GM23248 (cell line): Measurements from ENCODE around the gene FAM228B. TPM values are rescaled to one million over a fixed set of nuclear protein-coding genes. Genes with fewer than 3 reads are reported as not detected.

Experiments used
- DNase-seq: peaks from one replicate; pipeline ENCODE4 v3.0.0-alpha.2; 2015
- H2AFZ ChIP-seq: fragments of 200-600 bp; sonication (generic); 2 replicates; pipeline ENCODE4 v1.6.1; 2016; ENCODE audit warnings: antibody characterized with exemption
- H3F3A ChIP-seq: fragments of 200-600 bp; sonication (generic); 2 replicates; pipeline ENCODE4 v1.6.1; 2016; ENCODE audit warnings: mild to moderate bottlenecking, antibody characterized with exemption, mixed run types; ENCODE audit not compliant: insufficient read depth
- H3K27ac ChIP-seq: fragments of 200-600 bp; sonication (generic); 2 replicates; pipeline ENCODE4 v1.5.1; 2016; ENCODE audit warnings: mild to moderate bottlenecking
- H3K27me3 ChIP-seq: fragments of 200-600 bp; sonication (generic); replicated peaks from 2 replicates; pipeline ENCODE4 v1.6.1; 2016; ENCODE audit warnings: mild to moderate bottlenecking; ENCODE audit not compliant: insufficient read depth
- H3K36me3 ChIP-seq: fragments of 200-600 bp; sonication (generic); 2 replicates; pipeline ENCODE4 v1.6.1; 2016; ENCODE audit warnings: low read depth, mild to moderate bottlenecking
- H3K4me1 ChIP-seq: fragments of 200-600 bp; sonication (generic); 2 replicates; pipeline ENCODE4 v1.6.1; 2016; ENCODE audit warnings: mild to moderate bottlenecking; ENCODE audit not compliant: insufficient read depth
- H3K4me2 ChIP-seq: fragments of 200-600 bp; sonication (generic); one replicate; pipeline ENCODE4 v1.6.1; 2016; ENCODE audit warnings: mild to moderate bottlenecking; ENCODE audit not compliant: unreplicated experiment
- H3K4me3 ChIP-seq: fragments of 200-600 bp; sonication (generic); 2 replicates; pipeline ENCODE4 v1.5.1; 2016; ENCODE audit warnings: mild to moderate bottlenecking
- H3K79me2 ChIP-seq: fragments of 200-600 bp; sonication (generic); 2 replicates; pipeline ENCODE4 v1.6.1; 2016; ENCODE audit warnings: mild to moderate bottlenecking; ENCODE audit not compliant: insufficient read depth
- H3K9ac ChIP-seq: fragments of 200-600 bp; sonication (generic); 2 replicates; pipeline ENCODE4 v1.6.1; 2016; ENCODE audit warnings: mild to moderate bottlenecking
- H3K9me2 ChIP-seq: fragments of 200-600 bp; sonication (generic); 2 replicates; pipeline ENCODE4 v1.6.1; 2016; ENCODE audit warnings: mixed run types, mild to moderate bottlenecking, moderate library complexity; ENCODE audit not compliant: insufficient read depth
- H3K9me3 ChIP-seq: fragments of 200-600 bp; sonication (generic); one replicate; pipeline ENCODE4 v1.6.1; 2017; ENCODE audit warnings: low read depth
- H4K20me1 ChIP-seq: fragments of 200-600 bp; sonication (generic); 2 replicates; pipeline ENCODE4 v1.6.0; 2016; ENCODE audit not compliant: insufficient read depth
- EZH2 ChIP-seq: fragments of 200-600 bp; sonication (generic); IDR thresholded peaks from 2 replicates; pipeline ENCODE4 v1.6.1; 2018; ENCODE audit warnings: antibody characterized with exemption, mild to moderate bottlenecking; ENCODE audit not compliant: insufficient read depth, poor library complexity, severe bottlenecking
- EZH2phosphoT487 ChIP-seq: fragments of 200-600 bp; sonication (generic); IDR thresholded peaks from 2 replicates; pipeline ENCODE4 v1.6.1; 2018; ENCODE audit warnings: antibody characterized with exemption, moderate library complexity, mild to moderate bottlenecking, low read depth; ENCODE audit not compliant: insufficient read depth
- WGBS, 2 experiments: methylation state at CpG; one replicate each; pipeline ENCODE4 v1.1.6; 2015 to 2017; ENCODE audit warnings: low lambda C conversion rate in 2 of 2, low coverage in 1 of 2; ENCODE audit errors: missing lambda C conversion rate in 2 of 2; 5-methylcytosine and 5-hydroxymethylcytosine counted together
- in situ Hi-C: fragments of 300-500 bp; cut with MboI; formaldehyde crosslinking; loops from 2 replicates; pipeline ENCODE4 v1.15.0; 2020
- polyA plus RNA-seq: library from polyadenylated mRNA; unstranded; fragments of >200 nt; fragmentation: Nextera tagmentation; extraction: Ambion mirVana; gene quantifications from 2 replicates; pipeline ENCODE4 v1.2.1, GENCODE V29; 2016
- total RNA-seq: library from RNA; depleted of rRNA; stranded (reverse); fragments of >200 nt; shearing (Covaris generic); gene quantifications from 2 replicates; pipeline ENCODE4 v1.2.3, GENCODE V29; 2014

The FAM228B gene
- total and polyA plus RNA-seq, 2 experiments from 2014 or later: 15.1 to 22.4 TPM

- no peak for TF ChIP-seq EZH2
- no peak for TF ChIP-seq EZH2phosphoT487
- in situ Hi-C loops: no loop called here
These were observed 24.1 kb downstream of the FAM228B start for GRCh38 chr2:24147364-24147763.

GRCh38 chr2:24152413-24153197 lies 29.3 kb downstream of the FAM228B start:
- no peak overlapping the region for H3K27ac ChIP-seq
- no peaks in the 10 kb centered on the region for H3F3A ChIP-seq
- no peak overlapping the region for H3K9ac ChIP-seq
- no peaks in the 10 kb centered on the region for H3K4me1 ChIP-seq
- H4K20me1 ChIP-seq: no peaks in the 10 kb centered on the region
- H3K4me3 ChIP-seq: no peak overlapping the region
- 79 to 81% methylated on average over 5 of the region's 5 CpGs for WGBS, 2 experiments
- in situ Hi-C loops: no loop called here
- H3K36me3 ChIP-seq: peaks cover 3% of the 10 kb centered on the region; the same call in 1 of the 2 replicates
- H3K9me3 ChIP-seq: peaks cover 1% of the 10 kb centered on the region
- no peak overlapping the region for H2AFZ ChIP-seq
- DNase-seq: no peak
- TF ChIP-seq EZH2phosphoT487: no peak
- no peak for TF ChIP-seq EZH2
- H3K79me2 ChIP-seq: no peaks in the 10 kb centered on the region
- no peak overlapping the region for H3K4me2 ChIP-seq
- H3K9me2 ChIP-seq: no peaks in the 10 kb centered on the region
- H3K27me3 ChIP-seq: no peaks in the 10 kb centered on the region

More at GRCh38 chr2:24147364-24147763, 24.1 kb downstream of the FAM228B start:
- no peaks in the 10 kb centered on the region for H3K27me3 ChIP-seq
- no peak overlapping the region for H3K4me3 ChIP-seq
- H3K36me3 ChIP-seq: peaks cover 9% of the 10 kb centered on the region; the same call in 1 of the 2 replicates
- no peak overlapping the region for H3K4me2 ChIP-seq
- DNase-seq: peak; percentile 17
- no peak overlapping the region for H2AFZ ChIP-seq
- H3K9me2 ChIP-seq: no peaks in the 10 kb centered on the region
- no peaks in the 10 kb centered on the region for H4K20me1 ChIP-seq
- H3F3A ChIP-seq: no peaks in the 10 kb centered on the region
- peaks cover 3% of the 10 kb centered on the region for H3K9me3 ChIP-seq
- H3K27ac ChIP-seq: no peak overlapping the region
- no peaks in the 10 kb centered on the region for H3K4me1 ChIP-seq
- no peak overlapping the region for H3K9ac ChIP-seq
- H3K79me2 ChIP-seq: no peaks in the 10 kb centered on the region

- no peaks in the 10 kb centered on the region for H3K27me3 ChIP-seq
- no peaks in the 10 kb centered on the region for H3K4me1 ChIP-seq
- 93 to 99% methylated on average over 4 of the region's 4 CpGs for WGBS, 2 experiments
- no peaks in the 10 kb centered on the region for H3F3A ChIP-seq
- H3K79me2 ChIP-seq: no peaks in the 10 kb centered on the region
- H3K27ac ChIP-seq: no peak overlapping the region
- no peaks in the 10 kb centered on the region for H3K36me3 ChIP-seq
- no peak overlapping the region for H2AFZ ChIP-seq
- H3K4me3 ChIP-seq: no peak overlapping the region
- no peak overlapping the region for H3K9ac ChIP-seq
- no peak overlapping the region for H3K4me2 ChIP-seq
- H4K20me1 ChIP-seq: no peaks in the 10 kb centered on the region
- no peaks in the 10 kb centered on the region for H3K9me3 ChIP-seq
- no peaks in the 10 kb centered on the region for H3K9me2 ChIP-seq
- in situ Hi-C loops: no loop called here
- TF ChIP-seq EZH2 (no peak), EZH2phosphoT487 (no peak)
- DNase-seq: no peak
These were observed 30.2 kb downstream of the FAM228B start for GRCh38 chr2:24153478-24153877.

GRCh38 chr2:24158131-24158530 lies 34.9 kb downstream of the FAM228B start:
- no peak overlapping the region for H3K9ac ChIP-seq
- WGBS, 2 experiments: 89 to 91% methylated on average over 5 of the region's 5 CpGs
- no peak for DNase-seq
- H3K9me3 ChIP-seq: no peaks in the 10 kb centered on the region
- H3K4me3 ChIP-seq: no peak overlapping the region
- TF ChIP-seq EZH2phosphoT487: no peak
- TF ChIP-seq EZH2: no peak
- no peaks in the 10 kb centered on the region for H3K27me3 ChIP-seq
- H3K79me2 ChIP-seq: no peaks in the 10 kb centered on the region
- H3K4me1 ChIP-seq: no peaks in the 10 kb centered on the region
- no peak overlapping the region for H3K27ac ChIP-seq
- in situ Hi-C loops: no loop called here
- H3K36me3 ChIP-seq: no peaks in the 10 kb centered on the region
- H3K9me2 ChIP-seq: no peaks in the 10 kb centered on the region
- H2AFZ ChIP-seq: no peak overlapping the region
- H3F3A ChIP-seq: no peaks in the 10 kb centered on the region
- H4K20me1 ChIP-seq: no peaks in the 10 kb centered on the region
- H3K4me2 ChIP-seq: no peak overlapping the region
